ENCODE data around the gene FAM43A. TPM values are rescaled to one million over a fixed set of nuclear protein-coding genes. Genes with fewer than 3 reads are reported as not detected.

Gene FAM43A
- total and polyA plus RNA-seq, 2 of the 8 experiments (the other 6 are each of a cell fraction or from before 2014, with no cell fraction given): 2.3 to 2.6 TPM

DNA sequence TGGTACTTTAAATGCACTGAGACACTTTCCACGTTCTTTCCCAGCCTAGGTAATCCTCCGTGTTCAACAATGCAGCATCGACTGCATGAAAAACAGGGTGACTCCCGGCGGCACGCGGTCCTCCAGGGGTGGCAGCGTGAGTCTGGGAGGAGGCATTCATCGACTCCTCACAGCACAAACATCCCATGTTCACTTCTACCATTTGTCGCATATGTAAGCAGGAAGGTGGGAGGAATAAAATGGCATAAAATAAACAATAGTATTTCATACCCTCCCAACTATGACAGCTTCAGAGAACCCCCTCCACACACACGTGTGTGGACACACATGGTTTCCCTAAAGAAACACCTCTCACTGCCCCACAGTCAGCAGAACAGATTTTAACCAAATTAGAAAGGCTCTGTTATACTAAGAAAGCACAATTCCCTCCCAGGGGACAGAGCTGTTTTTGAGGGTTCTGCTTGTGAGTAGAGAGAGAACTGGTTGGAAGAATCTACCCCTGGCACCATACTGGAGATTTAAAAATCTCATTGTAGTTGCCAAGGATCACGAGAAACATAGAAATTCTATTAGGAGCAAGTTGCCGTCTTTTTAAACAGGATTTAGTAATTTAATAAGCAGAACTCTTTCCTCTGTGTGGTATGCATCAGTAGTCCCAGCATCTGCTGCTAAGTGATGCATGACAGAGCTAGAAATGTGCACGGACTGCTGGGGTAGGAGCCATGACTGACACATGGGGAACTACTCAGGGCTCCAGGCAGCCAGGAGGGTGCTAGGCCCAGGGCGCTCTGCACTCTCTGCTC, 6.0 kb downstream of the FAM43A start:
- no peak overlapping the region for H3K9ac ChIP-seq (replicated peaks in 1 of 4; ENCODE audit: extremely low read depth in 1 of 4, low read depth in 3 of 4, low read length in 3 of 4)
- no peak overlapping the region for H4K5ac ChIP-seq (ENCODE audit: insufficient read length, low read depth, low read length)
- no peak for FAIRE-seq
- no peak overlapping the region for H3K56ac ChIP-seq (replicated peaks; ENCODE audit: insufficient read length, low read depth, low read length)
- H3K27me3 ChIP-seq (replicated peaks in 1 of 4; ENCODE audit: control insufficient read depth in 3 of 4, extremely low read depth in 1 of 4, insufficient read depth in 3 of 4, low read length in 3 of 4): peaks cover 3 to 10% (median 8%) of the 10 kb centered on the region in 4 experiments; a peak in 6 of 7 replicates
- no peak overlapping the region for H2BK12ac ChIP-seq (ENCODE audit: low read depth, low read length)
- DNase-seq (ENCODE audit: low read depth in 1 of 2, low spot score in 2 of 2): no peak
- no peak overlapping the region for H4K8ac ChIP-seq (ENCODE audit: extremely low read depth, insufficient read depth, low read length)
- H3K27ac ChIP-seq (ENCODE audit: low read depth, low read length): no peak overlapping the region
- TF ChIP-seq RBBP5 (IDR thresholded peaks at IDR 0.05; ENCODE audit: borderline replicate concordance, low read depth, low read length) (no peak), RFX5 (IDR thresholded peaks at IDR 0.05; ENCODE audit: borderline replicate concordance, low read depth, low read length) (no peak)
- no peak overlapping the region for H3K14ac ChIP-seq (ENCODE audit: insufficient read length)
- no peak overlapping the region for H2BK15ac ChIP-seq (ENCODE audit: low read length)
- H3K79me1 ChIP-seq (ENCODE audit: low read depth, low read length): no peaks in the 10 kb centered on the region
- H3K9me3 ChIP-seq (ENCODE audit: insufficient read depth in 2 of 2, low read depth in 1 of 2, low read length in 1 of 2): no peaks in the 10 kb centered on the region
- no peak overlapping the region for H2AFZ ChIP-seq (ENCODE audit: low read length)
- 87% methylated on average over 15 of the region's 15 CpGs; no CpG with 5 or more reads in 1 of the 2 experiments for WGBS, 2 experiments (ENCODE audit: extremely low coverage in 1 of 2, insufficient coverage in 1 of 2, insufficient read length in 1 of 2, insufficient replicate concordance in 2 of 2, low coverage in 1 of 2, low lambda C conversion rate in 2 of 2, missing lambda C conversion rate in 1 of 2)
- H3K36me3 ChIP-seq (ENCODE audit: control insufficient read depth in 2 of 4, insufficient read depth in 4 of 4, low read length in 3 of 4): no peaks in the 10 kb centered on the region
- POLR2A ChIA-PET (ENCODE audit: partially characterized antibody): no interaction called here
- H4K20me1 ChIP-seq (replicated peaks in 1 of 2; ENCODE audit: control insufficient read depth in 1 of 2, insufficient read depth in 2 of 2, low read length in 2 of 2): peaks cover 0 to 2% of the 10 kb centered on the region in 2 experiments
- H3K4me1 ChIP-seq (replicated peaks in 1 of 4; ENCODE audit: control insufficient read depth in 3 of 4, insufficient read depth in 4 of 4, low read length in 3 of 4): peaks cover 0 to 15% (median 11%) of the 10 kb centered on the region in 4 experiments; a peak in 6 of 7 replicates
- no peak overlapping the region for H4K91ac ChIP-seq (replicated peaks; ENCODE audit: insufficient read length, low read length)
- H3K18ac ChIP-seq (ENCODE audit: extremely low read depth, low read length): no peak overlapping the region
- H3K79me2 ChIP-seq (ENCODE audit: control insufficient read depth in 1 of 2, insufficient read depth in 2 of 2, low read length in 2 of 2): no peaks in the 10 kb centered on the region
- H3K4me3 ChIP-seq (ENCODE audit: extremely low read depth in 1 of 4, insufficient read depth in 2 of 4, low read depth in 3 of 4, low read length in 4 of 4): no peak overlapping the region
- H3K4ac ChIP-seq (replicated peaks; ENCODE audit: insufficient read length, low read depth, low read length): no peak overlapping the region
- no peak overlapping the region for H2BK120ac ChIP-seq (replicated peaks; ENCODE audit: low read depth, low read length)
- H2AK5ac ChIP-seq (ENCODE audit: low read depth, low read length): no peak overlapping the region
- no peak overlapping the region for H3K23ac ChIP-seq (ENCODE audit: insufficient read length)
- no peak overlapping the region for H2BK5ac ChIP-seq (ENCODE audit: low read depth, low read length)
- no peak overlapping the region for H3K4me2 ChIP-seq (ENCODE audit: insufficient read depth in 1 of 2, low read depth in 2 of 2, low read length in 2 of 2)
- H2BK20ac ChIP-seq (ENCODE audit: low read length): no peak overlapping the region
- CTCF ChIA-PET (ENCODE audit: partially characterized antibody): interaction anchor here (0.6 to 1.6 kb wide), 9 partner anchors 13 to 415 kb away, joined by 3 read pairs; no protein-coding TSS in a partner anchor
- H3K23me2 ChIP-seq (ENCODE audit: low read depth, low read length): peaks cover 13% of the 10 kb centered on the region; the same call in 1 of the 2 replicates
